GM20000 (cell line): Measurements from ENCODE around the gene ABCB4.

ENCODE experiments used
- DNase-seq: peaks from one replicate; pipeline ENCODE4 v3.0.0; 2012; ENCODE audit warnings: low spot score
- TF ChIP-seq, protein P1 (sequence below): IDR thresholded peaks from 2 replicates; pipeline ENCODE4 v1.5.1; 2012; ENCODE audit warnings: mild to moderate bottlenecking, control low read depth; ENCODE audit errors: extremely low read depth, missing control alignments

ABCB4 gene

DNA sequence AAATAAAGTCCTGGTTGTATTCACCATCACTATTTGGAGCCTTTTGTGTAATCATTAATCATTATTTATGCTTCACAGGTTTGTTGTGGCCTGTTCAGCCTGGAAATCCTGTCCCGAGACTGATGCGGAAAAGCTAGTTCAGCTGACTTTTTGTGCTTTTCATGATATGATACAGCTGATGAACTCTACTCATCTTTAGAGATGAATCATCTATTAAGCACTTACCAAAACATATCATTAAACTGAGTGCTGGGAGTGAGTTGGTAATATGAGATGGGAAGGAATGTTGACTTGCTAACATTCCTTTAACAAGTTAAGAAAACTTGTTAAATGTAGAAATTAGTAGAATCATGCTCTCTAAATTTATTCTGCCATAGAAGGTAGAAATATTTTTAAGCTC lies 77.0 kb downstream of the ABCB4 start:
- TF ChIP-seq, protein P1, sequence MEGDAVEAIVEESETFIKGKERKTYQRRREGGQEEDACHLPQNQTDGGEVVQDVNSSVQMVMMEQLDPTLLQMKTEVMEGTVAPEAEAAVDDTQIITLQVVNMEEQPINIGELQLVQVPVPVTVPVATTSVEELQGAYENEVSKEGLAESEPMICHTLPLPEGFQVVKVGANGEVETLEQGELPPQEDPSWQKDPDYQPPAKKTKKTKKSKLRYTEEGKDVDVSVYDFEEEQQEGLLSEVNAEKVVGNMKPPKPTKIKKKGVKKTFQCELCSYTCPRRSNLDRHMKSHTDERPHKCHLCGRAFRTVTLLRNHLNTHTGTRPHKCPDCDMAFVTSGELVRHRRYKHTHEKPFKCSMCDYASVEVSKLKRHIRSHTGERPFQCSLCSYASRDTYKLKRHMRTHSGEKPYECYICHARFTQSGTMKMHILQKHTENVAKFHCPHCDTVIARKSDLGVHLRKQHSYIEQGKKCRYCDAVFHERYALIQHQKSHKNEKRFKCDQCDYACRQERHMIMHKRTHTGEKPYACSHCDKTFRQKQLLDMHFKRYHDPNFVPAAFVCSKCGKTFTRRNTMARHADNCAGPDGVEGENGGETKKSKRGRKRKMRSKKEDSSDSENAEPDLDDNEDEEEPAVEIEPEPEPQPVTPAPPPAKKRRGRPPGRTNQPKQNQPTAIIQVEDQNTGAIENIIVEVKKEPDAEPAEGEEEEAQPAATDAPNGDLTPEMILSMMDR, result no peak
- no peak for DNase-seq

DNA sequence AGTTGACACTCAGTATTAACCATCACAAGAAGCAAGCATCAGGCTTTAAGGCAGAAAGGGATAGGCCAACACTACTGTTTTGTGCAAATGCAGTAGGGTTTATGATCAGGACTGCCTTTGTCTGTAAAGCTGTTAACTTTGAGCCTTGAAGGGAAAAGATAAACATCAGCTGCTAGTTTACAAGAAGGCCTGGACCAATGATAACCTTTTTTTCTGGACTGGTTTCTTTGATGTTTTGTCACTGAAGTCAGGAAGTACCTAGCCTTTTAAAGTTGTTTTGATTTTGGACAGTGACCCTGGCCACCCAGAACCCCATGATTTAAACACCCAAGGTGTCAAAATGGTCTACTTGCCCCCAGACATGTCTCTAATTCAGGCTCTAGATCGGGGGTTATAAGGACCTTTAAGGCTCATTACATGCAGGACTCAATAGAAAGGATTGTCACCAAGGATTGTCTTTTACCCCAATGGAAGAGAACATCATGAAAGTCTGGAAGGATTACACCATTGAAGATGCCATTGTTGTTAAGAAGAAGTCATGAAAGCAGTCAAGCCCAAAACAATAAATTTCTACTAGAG lies 79.9 kb downstream of the ABCB4 start:
- DNase-seq, result no peak
- TF ChIP-seq, protein P1, result no peak

DNA sequence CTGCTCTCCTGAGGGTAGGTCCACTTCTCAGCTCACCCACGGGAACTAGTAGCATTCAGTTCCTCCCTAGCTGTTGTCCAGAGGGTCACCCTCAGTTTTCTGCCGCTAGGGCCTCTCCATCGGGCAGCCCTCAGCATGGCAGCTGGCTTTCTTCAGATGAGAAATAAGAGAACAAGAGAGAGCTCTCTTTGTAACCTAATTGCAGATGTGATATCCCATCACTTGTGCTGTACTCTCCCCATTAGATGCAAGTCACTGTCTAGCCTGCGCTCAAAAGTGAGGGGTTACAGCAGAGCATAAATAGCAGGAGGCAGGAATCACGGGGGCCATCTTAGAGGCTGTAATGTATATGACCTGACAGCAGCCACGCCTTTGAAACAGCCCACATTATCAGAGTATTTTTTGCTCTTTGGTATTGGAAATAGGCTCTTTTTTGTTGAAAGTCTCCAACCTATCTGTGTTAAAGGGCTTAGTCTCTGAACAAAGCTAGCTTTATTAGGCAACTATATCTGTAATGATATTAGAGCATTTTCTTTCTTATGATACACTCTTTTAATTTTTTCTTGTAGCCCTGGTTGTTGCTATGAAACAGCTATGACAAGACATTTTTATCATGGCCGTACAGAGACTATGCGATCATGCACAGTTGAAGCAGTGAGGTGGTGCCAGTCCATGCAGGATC lies 84.3 kb downstream of the ABCB4 start:
- no peak for DNase-seq
- TF ChIP-seq, protein P1, result no peak

DNA sequence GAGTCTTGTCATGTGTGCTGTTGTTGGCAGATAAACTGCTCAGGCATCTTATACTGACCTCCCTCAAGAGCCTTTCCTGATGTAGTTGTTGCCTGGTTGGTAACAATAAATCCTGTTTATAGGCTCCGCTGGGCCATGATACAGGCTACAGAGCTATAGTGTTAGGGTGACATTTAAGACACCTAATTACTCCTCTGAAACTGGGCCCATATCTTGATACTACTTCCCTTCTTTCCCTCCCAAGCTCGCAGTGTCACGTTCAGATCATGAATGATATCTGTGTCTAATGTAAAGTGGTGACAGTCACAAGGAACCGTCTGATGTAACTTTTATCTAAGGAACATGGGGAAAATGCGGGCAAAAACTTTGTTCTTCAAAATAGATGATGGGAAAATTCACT lies 94.6 kb downstream of the ABCB4 start:
- DNase-seq, result no peak
- TF ChIP-seq, protein P1, result no peak

DNA sequence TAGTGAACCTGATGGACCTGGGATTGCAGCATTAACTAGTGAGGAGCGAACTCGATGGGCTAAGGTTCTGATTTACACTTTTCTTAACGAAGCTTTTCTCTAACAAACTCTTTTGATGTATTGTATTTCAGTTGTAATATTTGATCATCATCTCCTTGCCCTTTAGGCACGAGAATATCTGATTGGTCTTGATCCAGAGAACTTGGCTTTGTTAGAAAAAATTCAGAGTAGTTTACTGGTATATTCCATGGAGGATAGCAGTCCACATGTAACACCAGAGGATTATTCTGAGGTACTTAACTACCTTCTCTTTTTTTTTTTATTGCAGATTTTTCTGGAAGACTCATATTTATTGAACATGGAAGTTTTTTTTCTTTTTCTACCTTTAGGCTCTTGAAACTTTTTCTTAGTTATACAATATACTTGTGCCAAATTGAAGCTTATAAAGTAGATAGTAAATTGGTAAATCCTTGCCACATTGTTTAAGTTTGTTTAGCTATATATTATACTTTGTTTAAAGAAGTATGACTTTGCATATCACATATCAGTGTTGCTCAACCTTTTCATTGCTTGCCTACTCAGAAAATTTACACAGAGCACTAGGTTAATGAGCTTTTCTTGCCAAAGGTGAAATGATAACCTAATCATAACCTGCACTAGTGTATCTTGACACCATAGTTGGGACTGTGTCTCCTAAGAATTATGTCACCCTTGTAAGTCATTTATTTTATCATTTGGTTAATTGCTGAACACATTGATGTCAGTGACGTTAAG lies 99.6 kb downstream of the ABCB4 start:
- no peak for DNase-seq
- TF ChIP-seq, protein P1, result no peak

DNA sequence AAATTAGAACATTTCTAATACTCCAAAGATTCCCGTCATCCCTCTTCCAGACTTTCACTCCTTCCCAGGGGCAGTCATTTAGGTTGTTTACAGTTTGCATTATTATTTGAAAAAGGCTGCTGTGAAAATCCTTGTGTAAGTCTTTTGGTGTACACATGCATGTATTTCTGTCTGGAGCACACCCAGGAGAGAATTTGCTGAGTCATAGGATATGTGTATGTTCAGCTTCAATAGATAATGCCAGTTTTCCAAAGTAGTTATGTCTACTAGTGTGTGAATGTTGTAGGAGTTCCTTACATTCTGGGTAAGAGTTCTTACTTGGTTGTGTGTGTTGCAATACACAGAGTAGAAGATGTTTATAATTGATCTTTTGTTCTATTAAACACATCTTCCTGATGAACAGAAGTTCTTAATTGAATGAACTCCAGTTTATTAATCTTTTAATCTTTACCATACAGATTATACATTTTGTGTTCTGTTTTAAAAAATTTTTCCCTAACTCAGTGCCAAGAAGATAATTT lies 104.8 kb downstream of the ABCB4 start:
- DNase-seq, result no peak

DNA sequence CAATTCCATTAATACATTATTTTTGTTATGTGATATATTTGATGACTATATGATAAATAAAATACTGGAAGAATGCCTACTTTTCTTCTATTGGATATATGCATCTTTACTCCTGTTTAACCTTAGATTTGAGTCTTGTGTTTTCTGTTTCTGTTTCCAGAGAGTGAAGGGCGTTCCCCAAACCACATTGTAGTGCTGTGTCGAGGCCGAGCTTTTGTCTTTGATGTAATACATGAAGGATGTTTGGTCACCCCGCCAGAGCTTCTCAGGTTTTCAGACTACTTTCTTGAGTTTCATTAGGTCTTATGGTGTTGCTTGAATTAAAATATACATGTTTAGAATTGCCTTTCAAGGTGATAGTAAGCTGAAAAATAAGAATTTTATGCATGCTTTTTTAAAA lies 106.3 kb downstream of the ABCB4 start:
- TF ChIP-seq, protein P1, result no peak
- DNase-seq, result no peak

More for the DNA sequence above, 104.8 kb downstream of the ABCB4 start:
- TF ChIP-seq, protein P1, result no peak
